WTC11 (cell line): ENCODE data around the gene CDCA4. TPM values are rescaled to one million over a fixed set of nuclear protein-coding genes. Genes with fewer than 3 reads are reported as not detected.
A peak's percentile ranks its signal among the peaks of the same experiment; 100 is the strongest.

Source experiments
- ATAC-seq: fragments of 200-7000 bp; cut with Tn5 transposase; 2 replicates; pipeline ENCODE4 v1.10.0; 2021; ENCODE audit warnings: mild to moderate bottlenecking, moderate library complexity
- CTCF ChIA-PET: fragments of 300-600 bp; sonication (Branson Sonifier 250); formaldehyde crosslinking; loops from one replicate; lab custom pipeline; 2021; ENCODE audit warnings: antibody characterized with exemption; lab: Charles Lee
- POLR2A ChIA-PET: fragments of 350-600 bp; sonication (Branson Sonifier 250); formaldehyde crosslinking; loops from one replicate; lab custom pipeline; 2021; ENCODE audit warnings: antibody characterized with exemption; lab: Charles Lee
- DNase-seq: peaks from one replicate; pipeline ENCODE4 v3.0.0; 2021; ENCODE audit warnings: low spot score
- H3K27ac Mint-ChIP-seq: 2 replicates; pipeline ENCODE4 v1.8.0; 2021; ENCODE audit warnings: mixed read lengths
- H3K27me3 Mint-ChIP-seq: 2 replicates; pipeline ENCODE4 v1.8.0; 2021; ENCODE audit warnings: low read depth, mild to moderate bottlenecking, moderate library complexity, mixed read lengths
- H3K36me3 Mint-ChIP-seq: 2 replicates; pipeline ENCODE4 v1.8.0; 2021; ENCODE audit warnings: mixed read lengths
- H3K4me1 Mint-ChIP-seq: 2 replicates; pipeline ENCODE4 v1.8.0; 2022; ENCODE audit warnings: mixed read lengths
- H3K4me3 Mint-ChIP-seq: 2 replicates; pipeline ENCODE4 v1.8.0; 2021; ENCODE audit warnings: mild to moderate bottlenecking, moderate library complexity, mixed read lengths
- H3K9me3 Mint-ChIP-seq: 2 replicates; pipeline ENCODE4 v1.8.0; 2021; ENCODE audit warnings: mixed read lengths
- ARID4B ChIP-seq: sonication (generic); formaldehyde crosslinking; IDR thresholded peaks from 2 replicates; pipeline ENCODE4 v1.8.0; 2023; ENCODE audit warnings: missing genetic modification reagents, mild to moderate bottlenecking, borderline replicate concordance
- ATF3 ChIP-seq: sonication (generic); formaldehyde crosslinking; conservative IDR thresholded peaks from 2 replicates; pipeline ENCODE4 v1.8.1; 2022; ENCODE audit warnings: mild to moderate bottlenecking, missing genetic modification reagents
- CREM ChIP-seq: sonication (generic); formaldehyde crosslinking; IDR thresholded peaks from 2 replicates; pipeline ENCODE4 v1.8.1; 2022; ENCODE audit warnings: mild to moderate bottlenecking, missing genetic modification reagents, moderate library complexity
- FOXJ3 ChIP-seq: sonication (generic); formaldehyde crosslinking; IDR thresholded peaks from 2 replicates; pipeline ENCODE4 v1.9.0; 2021; ENCODE audit warnings: missing genetic modification reagents, mild to moderate bottlenecking, borderline replicate concordance
- JUN ChIP-seq: sonication (generic); formaldehyde crosslinking; IDR thresholded peaks from 2 replicates; pipeline ENCODE4 v1.8.0; 2023; ENCODE audit warnings: mild to moderate bottlenecking, missing genetic modification reagents
- MYBL2 ChIP-seq: sonication (generic); formaldehyde crosslinking; IDR thresholded peaks from 2 replicates; pipeline ENCODE4 v1.8.1; 2023; ENCODE audit warnings: mild to moderate bottlenecking, moderate library complexity, missing genetic modification reagents
- NR1H2 ChIP-seq: sonication (generic); formaldehyde crosslinking; IDR thresholded peaks from 2 replicates; pipeline ENCODE4 v1.9.0; 2021; ENCODE audit warnings: mild to moderate bottlenecking, moderate library complexity, missing genetic modification reagents
- NR2C2 ChIP-seq: sonication (generic); formaldehyde crosslinking; IDR thresholded peaks from 2 replicates; pipeline ENCODE4 v1.8.0; 2022; ENCODE audit warnings: mild to moderate bottlenecking, missing genetic modification reagents
- NR3C1 ChIP-seq: sonication (generic); formaldehyde crosslinking; conservative IDR thresholded peaks from 2 replicates; pipeline ENCODE4 v1.8.1; 2023; ENCODE audit warnings: low read depth, mild to moderate bottlenecking, missing genetic modification reagents
- PREB ChIP-seq: sonication (generic); formaldehyde crosslinking; IDR thresholded peaks from 2 replicates; pipeline ENCODE4 v1.8.1; 2022; ENCODE audit warnings: mild to moderate bottlenecking, missing genetic modification reagents, moderate library complexity, borderline replicate concordance
- RORB ChIP-seq: fragments of 250-450 bp; sonication (Bioruptor Pico); IDR thresholded peaks from 2 replicates; pipeline ENCODE4 v1.9.0; 2021; ENCODE audit warnings: mild to moderate bottlenecking
- ZNF232 ChIP-seq: sonication (generic); formaldehyde crosslinking; IDR thresholded peaks from 2 replicates; pipeline ENCODE4 v1.8.0; 2022; ENCODE audit warnings: mild to moderate bottlenecking, missing genetic modification reagents
- ZNF317 ChIP-seq: sonication (generic); formaldehyde crosslinking; IDR thresholded peaks from 2 replicates; pipeline ENCODE4 v1.8.1; 2023; ENCODE audit warnings: low read depth, mild to moderate bottlenecking, moderate library complexity, missing genetic modification reagents, borderline replicate concordance
- total RNA-seq: library from RNA; stranded (reverse); gene quantifications from 3 replicates; pipeline ENCODE4 v1.2.3, GENCODE V29; 2021
- TF ChIP-seq, protein P1 (sequence below): fragments of 250-450 bp; sonication (Bioruptor Pico); IDR thresholded peaks from 2 replicates; pipeline ENCODE4 v1.9.0; 2021; ENCODE audit warnings: moderate library complexity, mild to moderate bottlenecking, inconsistent platforms, borderline replicate concordance
- TF ChIP-seq, protein P2 (sequence below): sonication (generic); formaldehyde crosslinking; IDR thresholded peaks from 2 replicates; pipeline ENCODE4 v1.8.1; 2023; ENCODE audit warnings: mild to moderate bottlenecking, missing genetic modification reagents
- TF ChIP-seq, protein P3 (sequence below): sonication (generic); formaldehyde crosslinking; IDR thresholded peaks from 2 replicates; pipeline ENCODE4 v1.8.1; 2023; ENCODE audit warnings: mild to moderate bottlenecking, missing genetic modification reagents, moderate library complexity

The CDCA4 gene
- total RNA-seq, 1 experiment from 2014 or later = 63.3 TPM

GRCh38 chr14:104968541-104969401 is 52.1 kb downstream of the CDCA4 start:
- no peak for ATAC-seq

GRCh38 chr14:104968153-104968527 is 52.7 kb downstream of the CDCA4 start:
- peak; percentile 45 for DNase-seq

More at GRCh38 chr14:104968541-104969401, 52.1 kb downstream of the CDCA4 start:
- ChIA-PET POLR2A (no interaction called here), CTCF (interaction anchor here (0.9 to 4.3 kb wide), 10 partner anchors 25 to 512 kb away, joined by 3 to 39 read pairs (median 4); partner anchors contain the start of genes JAG2 and ZBTB42)
- Mint-ChIP-seq H3K27me3 (peaks cover 2% of the 10 kb centered on the region; the same call in 1 of the 2 replicates), H3K9me3 (no peaks in the 10 kb centered on the region), H3K4me1 (peaks cover 6% of the 10 kb centered on the region), H3K4me3 (no peak overlapping the region), H3K36me3 (no peaks in the 10 kb centered on the region), H3K27ac (no peak overlapping the region)
- no peak for DNase-seq
- TF ChIP-seq ARID4B (CRISPR knock-in tag) (no peak), RORB (CRISPR knock-in tag) (no peak), NR2C2 (CRISPR knock-in tag) (no peak), ZNF232 (no peak), NR3C1 (no peak)
- TF ChIP-seq, protein P1, sequence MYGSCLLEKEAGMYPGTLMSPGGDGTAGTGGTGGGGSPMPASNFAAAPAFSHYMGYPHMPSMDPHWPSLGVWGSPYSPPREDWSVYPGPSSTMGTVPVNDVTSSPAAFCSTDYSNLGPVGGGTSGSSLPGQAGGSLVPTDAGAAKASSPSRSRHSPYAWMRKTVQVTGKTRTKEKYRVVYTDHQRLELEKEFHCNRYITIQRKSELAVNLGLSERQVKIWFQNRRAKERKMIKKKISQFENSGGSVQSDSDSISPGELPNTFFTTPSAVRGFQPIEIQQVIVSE (CRISPR knock-in tag) = no peak

More at GRCh38 chr14:104968153-104968527, 52.7 kb downstream of the CDCA4 start:
- Mint-ChIP-seq H3K36me3 (no peaks in the 10 kb centered on the region), H3K9me3 (no peaks in the 10 kb centered on the region), H3K4me1 (peaks cover 6% of the 10 kb centered on the region), H3K27me3 (peaks cover 2% of the 10 kb centered on the region; the same call in 1 of the 2 replicates), H3K4me3 (peak overlapping the region; percentile 53), H3K27ac (no peak overlapping the region)
- ATAC-seq = peak; percentile 50
- POLR2A ChIA-PET = no interaction called here
- TF ChIP-seq NR2C2 (CRISPR knock-in tag) (no peak), CREM (CRISPR knock-in tag) (no peak), ATF3 (CRISPR knock-in tag) (no peak), ZNF317 (CRISPR knock-in tag) (no peak), JUN (CRISPR knock-in tag) (no peak), FOXJ3 (CRISPR knock-in tag) (no peak), PREB (no peak), NR1H2 (CRISPR knock-in tag) (no peak), MYBL2 (no peak)
- TF ChIP-seq, protein P2, sequence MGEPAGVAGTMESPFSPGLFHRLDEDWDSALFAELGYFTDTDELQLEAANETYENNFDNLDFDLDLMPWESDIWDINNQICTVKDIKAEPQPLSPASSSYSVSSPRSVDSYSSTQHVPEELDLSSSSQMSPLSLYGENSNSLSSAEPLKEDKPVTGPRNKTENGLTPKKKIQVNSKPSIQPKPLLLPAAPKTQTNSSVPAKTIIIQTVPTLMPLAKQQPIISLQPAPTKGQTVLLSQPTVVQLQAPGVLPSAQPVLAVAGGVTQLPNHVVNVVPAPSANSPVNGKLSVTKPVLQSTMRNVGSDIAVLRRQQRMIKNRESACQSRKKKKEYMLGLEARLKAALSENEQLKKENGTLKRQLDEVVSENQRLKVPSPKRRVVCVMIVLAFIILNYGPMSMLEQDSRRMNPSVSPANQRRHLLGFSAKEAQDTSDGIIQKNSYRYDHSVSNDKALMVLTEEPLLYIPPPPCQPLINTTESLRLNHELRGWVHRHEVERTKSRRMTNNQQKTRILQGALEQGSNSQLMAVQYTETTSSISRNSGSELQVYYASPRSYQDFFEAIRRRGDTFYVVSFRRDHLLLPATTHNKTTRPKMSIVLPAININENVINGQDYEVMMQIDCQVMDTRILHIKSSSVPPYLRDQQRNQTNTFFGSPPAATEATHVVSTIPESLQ = no peak
- TF ChIP-seq, protein P3, sequence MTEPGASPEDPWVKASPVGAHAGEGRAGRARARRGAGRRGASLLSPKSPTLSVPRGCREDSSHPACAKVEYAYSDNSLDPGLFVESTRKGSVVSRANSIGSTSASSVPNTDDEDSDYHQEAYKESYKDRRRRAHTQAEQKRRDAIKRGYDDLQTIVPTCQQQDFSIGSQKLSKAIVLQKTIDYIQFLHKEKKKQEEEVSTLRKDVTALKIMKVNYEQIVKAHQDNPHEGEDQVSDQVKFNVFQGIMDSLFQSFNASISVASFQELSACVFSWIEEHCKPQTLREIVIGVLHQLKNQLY (CRISPR knock-in tag) = no peak
- TF ChIP-seq, all 79 proteins: peak for 0
- CTCF ChIA-PET = interaction anchor here (1.0 to 4.3 kb wide), 10 partner anchors 7 to 201 kb away, joined by 3 to 39 read pairs (median 6); partner anchors contain the start of genes JAG2 and ZBTB42
